Loucy (cell line): ENCODE measurements around the gene TSPO2.

Experiments used
- H2AFZ ChIP-seq: fragments of 200-600 bp; sonication (generic); 2 replicates; pipeline ENCODE4 v1.6.0; 2016; ENCODE audit warnings: antibody characterized with exemption, mild to moderate bottlenecking, low read length, moderate library complexity
- H3F3A ChIP-seq: fragments of 200-600 bp; 2 replicates; pipeline ENCODE4 v1.6.0; 2016; ENCODE audit warnings: antibody characterized with exemption, low read depth, mild to moderate bottlenecking
- H3K27me3 ChIP-seq: fragments of 200-600 bp; sonication (generic); 2 replicates; pipeline ENCODE4 v1.6.1; 2014; ENCODE audit warnings: low read length, mild to moderate bottlenecking; ENCODE audit not compliant: insufficient read depth, poor library complexity, severe bottlenecking
- H3K36me3 ChIP-seq: fragments of 200-600 bp; sonication (generic); 2 replicates; pipeline ENCODE4 v1.6.1; 2016; ENCODE audit warnings: low read length; ENCODE audit not compliant: insufficient read depth
- H3K4me1 ChIP-seq: fragments of 200-600 bp; sonication (generic); 2 replicates; pipeline ENCODE4 v1.5.1; 2014; ENCODE audit warnings: low read length, mild to moderate bottlenecking; ENCODE audit not compliant: insufficient read depth, poor library complexity, severe bottlenecking
- H3K4me2 ChIP-seq: fragments of 200-600 bp; sonication (generic); 2 replicates; pipeline ENCODE4 v1.6.0; 2014; ENCODE audit warnings: antibody characterized with exemption, low read length, low read depth, mild to moderate bottlenecking; ENCODE audit not compliant: poor library complexity, severe bottlenecking
- H3K4me3 ChIP-seq: fragments of 200-600 bp; sonication (generic); 2 replicates; pipeline ENCODE4 v1.5.1; 2014; ENCODE audit warnings: low read length, mild to moderate bottlenecking, mixed read lengths; ENCODE audit not compliant: poor library complexity, severe bottlenecking
- H3K79me2 ChIP-seq: fragments of 200-600 bp; sonication (generic); 2 replicates; pipeline ENCODE4 v1.6.1; 2014; ENCODE audit warnings: low read length; ENCODE audit not compliant: insufficient read depth
- H3K9ac ChIP-seq: fragments of 200-600 bp; sonication (generic); 2 replicates; pipeline ENCODE4 v1.6.0; 2014; ENCODE audit warnings: mild to moderate bottlenecking, low read depth, low read length, moderate library complexity; ENCODE audit not compliant: poor library complexity, severe bottlenecking
- H3K9me2 ChIP-seq: fragments of 200-600 bp; sonication (generic); replicated peaks from 2 replicates; pipeline ENCODE4 v1.6.1; 2016; ENCODE audit warnings: low read depth, low read length, mixed read lengths
- H3K9me3 ChIP-seq: fragments of 200-600 bp; sonication (generic); 2 replicates; pipeline ENCODE4 v1.6.1; 2014; ENCODE audit warnings: mild to moderate bottlenecking, antibody characterized with exemption, low read length, low read depth; ENCODE audit not compliant: insufficient read depth
- H4K20me1 ChIP-seq: fragments of 200-600 bp; sonication (generic); 2 replicates; pipeline ENCODE4 v1.6.0; 2014; ENCODE audit warnings: antibody characterized with exemption, low read length, mild to moderate bottlenecking; ENCODE audit not compliant: insufficient read depth, poor library complexity, severe bottlenecking
- EZH2phosphoT487 ChIP-seq: fragments of 200-600 bp; IDR thresholded peaks from 2 replicates; pipeline ENCODE4 v1.6.1; 2018; ENCODE audit warnings: antibody characterized with exemption, mild to moderate bottlenecking, moderate library complexity, borderline replicate concordance
- TF ChIP-seq, protein P1 (sequence below): fragments of 200-600 bp; sonication (generic); conservative IDR thresholded peaks from 2 replicates; pipeline ENCODE4 v1.5.1; 2014; ENCODE audit warnings: mild to moderate bottlenecking, antibody characterized with exemption, low read length

TSPO2 gene

DNA sequence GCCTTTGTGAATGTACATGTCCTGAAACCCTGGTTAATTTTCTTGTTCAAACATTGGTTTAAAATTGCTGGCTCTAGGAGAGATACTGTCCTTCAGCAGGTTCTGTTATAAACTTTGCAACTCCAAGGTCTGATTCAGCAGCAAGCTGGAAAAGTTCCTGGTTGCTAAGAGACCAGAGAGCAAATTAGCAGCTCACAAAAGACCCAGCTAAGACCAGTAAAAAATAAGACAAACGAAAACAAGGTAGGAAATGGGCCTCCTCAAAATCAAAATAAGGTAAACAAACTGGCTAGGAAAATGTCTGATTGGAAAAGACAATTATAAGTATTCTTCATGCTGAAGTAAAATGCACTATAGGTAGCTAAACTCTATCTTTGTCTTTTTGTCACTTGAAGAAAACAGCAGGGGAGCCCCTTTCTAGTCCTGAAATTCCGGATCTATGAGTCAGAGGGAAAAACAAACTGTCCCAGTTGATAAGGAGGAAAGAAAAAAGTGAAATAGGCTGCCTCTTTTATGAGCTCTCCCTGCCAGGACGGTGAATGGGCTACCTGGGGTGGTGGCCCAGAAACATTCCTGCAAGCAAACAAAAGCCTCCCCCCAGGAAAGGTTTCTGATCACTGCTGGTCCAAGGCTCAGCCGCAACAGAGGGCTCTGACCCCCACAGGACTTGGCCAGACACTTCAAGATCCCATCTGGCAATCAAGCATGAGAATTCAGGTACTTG is 44.9 kb upstream of the TSPO2 start:
- Histone ChIP-seq H4K20me1 (no peaks in the 10 kb centered on the region), H3K9me2 (no peaks in the 10 kb centered on the region), H3K4me3 (no peak overlapping the region), H3K36me3 (no peaks in the 10 kb centered on the region), H3F3A (no peaks in the 10 kb centered on the region), H3K27me3 (peaks cover 10% of the 10 kb centered on the region), H3K79me2 (no peaks in the 10 kb centered on the region), H3K9me3 (no peaks in the 10 kb centered on the region), H3K4me1 (no peaks in the 10 kb centered on the region), H3K4me2 (no peak overlapping the region), H3K9ac (no peak overlapping the region), H2AFZ (no peak overlapping the region)
- TF ChIP-seq, protein P1, sequence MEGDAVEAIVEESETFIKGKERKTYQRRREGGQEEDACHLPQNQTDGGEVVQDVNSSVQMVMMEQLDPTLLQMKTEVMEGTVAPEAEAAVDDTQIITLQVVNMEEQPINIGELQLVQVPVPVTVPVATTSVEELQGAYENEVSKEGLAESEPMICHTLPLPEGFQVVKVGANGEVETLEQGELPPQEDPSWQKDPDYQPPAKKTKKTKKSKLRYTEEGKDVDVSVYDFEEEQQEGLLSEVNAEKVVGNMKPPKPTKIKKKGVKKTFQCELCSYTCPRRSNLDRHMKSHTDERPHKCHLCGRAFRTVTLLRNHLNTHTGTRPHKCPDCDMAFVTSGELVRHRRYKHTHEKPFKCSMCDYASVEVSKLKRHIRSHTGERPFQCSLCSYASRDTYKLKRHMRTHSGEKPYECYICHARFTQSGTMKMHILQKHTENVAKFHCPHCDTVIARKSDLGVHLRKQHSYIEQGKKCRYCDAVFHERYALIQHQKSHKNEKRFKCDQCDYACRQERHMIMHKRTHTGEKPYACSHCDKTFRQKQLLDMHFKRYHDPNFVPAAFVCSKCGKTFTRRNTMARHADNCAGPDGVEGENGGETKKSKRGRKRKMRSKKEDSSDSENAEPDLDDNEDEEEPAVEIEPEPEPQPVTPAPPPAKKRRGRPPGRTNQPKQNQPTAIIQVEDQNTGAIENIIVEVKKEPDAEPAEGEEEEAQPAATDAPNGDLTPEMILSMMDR = no peak
- no peak for TF ChIP-seq EZH2phosphoT487

DNA sequence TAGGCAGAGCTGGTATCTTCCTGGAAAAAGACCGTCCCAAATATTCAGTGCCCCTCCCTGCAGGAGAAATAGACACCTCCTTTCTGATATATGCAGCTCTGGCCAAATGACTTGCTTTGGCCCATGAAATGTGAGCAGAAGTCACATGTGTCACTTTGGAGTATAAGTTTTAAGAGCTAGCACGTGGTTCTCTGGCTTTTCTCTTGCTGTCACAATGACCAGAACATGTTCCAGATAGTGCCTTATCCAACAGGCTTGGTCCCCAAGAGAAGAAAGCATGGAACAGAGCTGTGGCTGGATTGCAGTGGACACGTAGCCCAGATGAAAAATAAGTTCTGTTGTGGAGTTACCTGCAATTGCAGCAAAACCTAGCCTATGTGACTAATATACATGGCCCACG is 43.6 kb upstream of the TSPO2 start:
- H3K9ac ChIP-seq = no peak overlapping the region

DNA sequence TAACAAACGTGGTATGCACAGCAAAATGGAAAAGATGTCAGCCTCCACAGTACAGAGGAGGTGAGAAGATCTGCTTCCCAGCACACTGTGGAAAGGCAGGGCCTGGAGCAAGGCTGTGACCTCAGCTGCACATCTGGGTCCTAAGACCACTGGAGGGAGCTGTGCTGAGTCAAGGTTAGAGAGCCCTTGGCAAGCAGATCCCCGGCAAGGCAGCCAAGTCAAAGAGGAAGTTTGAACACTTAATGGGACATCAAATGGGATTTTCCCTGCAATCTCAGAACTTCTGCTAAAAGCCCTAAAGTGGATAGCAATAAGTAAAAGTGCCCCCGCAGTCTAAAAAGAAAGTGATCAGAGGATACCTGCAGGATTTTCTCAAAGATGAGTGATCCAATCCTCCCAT is 42.7 kb upstream of the TSPO2 start:
- H3K4me3 ChIP-seq = no peak overlapping the region
- H3K27me3 ChIP-seq = no peaks in the 10 kb centered on the region
- no peaks in the 10 kb centered on the region for H3K9me2 ChIP-seq
- H3K4me2 ChIP-seq = no peak overlapping the region
- H2AFZ ChIP-seq = no peak overlapping the region
- H4K20me1 ChIP-seq = no peaks in the 10 kb centered on the region
- no peaks in the 10 kb centered on the region for H3K4me1 ChIP-seq
- no peaks in the 10 kb centered on the region for H3K79me2 ChIP-seq
- TF ChIP-seq, protein P1 = peak; percentile 69
- TF ChIP-seq EZH2phosphoT487 = no peak
- H3K9me3 ChIP-seq = no peaks in the 10 kb centered on the region
- no peaks in the 10 kb centered on the region for H3K36me3 ChIP-seq
- H3F3A ChIP-seq = no peaks in the 10 kb centered on the region
- no peak overlapping the region for H3K9ac ChIP-seq

More for the DNA sequence above, 43.6 kb upstream of the TSPO2 start:
- no peaks in the 10 kb centered on the region for H3K79me2 ChIP-seq
- H3K4me1 ChIP-seq = no peaks in the 10 kb centered on the region
- no peak overlapping the region for H3K4me2 ChIP-seq
- peak overlapping the region; percentile 14; the same call in 1 of the 2 replicates for H2AFZ ChIP-seq
- no peaks in the 10 kb centered on the region for H3K9me2 ChIP-seq
- no peak overlapping the region for H3K4me3 ChIP-seq
- H3K36me3 ChIP-seq = no peaks in the 10 kb centered on the region
- H3K9me3 ChIP-seq = no peaks in the 10 kb centered on the region
- no peaks in the 10 kb centered on the region for H3F3A ChIP-seq
- H4K20me1 ChIP-seq = no peaks in the 10 kb centered on the region
- TF ChIP-seq, protein P1 = no peak
- TF ChIP-seq EZH2phosphoT487 = no peak
- H3K27me3 ChIP-seq = no peaks in the 10 kb centered on the region
